Measurements from ENCODE around the gene UBA7. TPM values are rescaled to one million over a fixed set of nuclear protein-coding genes. Genes with fewer than 3 reads are reported as not detected.

Gene UBA7
- total and polyA plus RNA-seq, 7 donors = 3.3 to 10.4 (median 4.9) TPM

GRCh38 chr3:49791571-49791970 lies 22.2 kb downstream of the UBA7 start:
- 86 to 93% (median 87%) methylated on average over 4 of the region's 4 CpGs for WGBS, 3 donors
- no peaks in the 10 kb centered on the region for H3K36me3 ChIP-seq (ENCODE audit: insufficient read depth in 1 of 2, low read depth in 1 of 2)

DNA sequence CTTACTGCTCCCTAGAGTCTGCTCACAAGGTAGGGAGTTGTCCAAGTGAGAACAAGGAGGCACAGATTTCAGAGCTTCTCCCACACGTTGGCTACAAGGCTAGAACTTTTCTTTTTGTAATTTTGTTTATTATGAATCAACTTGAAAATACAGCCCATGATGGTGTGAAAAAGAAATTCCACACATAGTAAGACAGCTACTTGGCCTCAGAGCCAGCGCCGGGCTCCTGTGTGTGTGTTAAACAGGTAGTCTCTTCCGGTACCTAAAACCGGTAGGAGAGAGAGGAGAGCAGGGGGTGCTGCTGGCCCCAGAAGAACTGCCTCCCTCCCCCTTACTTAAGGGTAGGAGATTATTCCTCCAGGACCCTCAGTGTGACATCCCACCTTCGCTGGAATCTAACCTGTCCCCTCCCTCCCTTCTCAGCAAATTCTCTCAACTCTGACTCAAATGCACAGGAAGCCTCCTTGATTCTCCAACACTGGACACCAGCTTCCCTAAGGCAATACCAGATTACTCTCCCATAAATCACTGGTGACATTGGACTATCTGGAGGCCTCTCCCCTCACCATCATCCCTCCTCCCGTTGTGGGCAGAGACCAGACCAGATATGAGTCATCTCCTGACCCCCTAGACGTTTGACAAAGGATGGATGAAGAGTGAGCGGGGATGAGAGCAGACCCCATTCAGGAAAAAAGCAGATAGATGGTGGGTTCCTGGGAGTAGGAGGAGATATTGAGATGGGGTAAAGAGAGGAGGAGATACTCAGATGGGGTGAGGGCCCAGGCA lies 22.9 kb downstream of the UBA7 start:
- no peak overlapping the region for H3K4me3 ChIP-seq

More at GRCh38 chr3:49791571-49791970, 22.2 kb downstream of the UBA7 start:
- H3K4me3 ChIP-seq = no peak overlapping the region
- H3K27ac ChIP-seq = no peak overlapping the region
- peaks cover 5% of the 10 kb centered on the region for H3K4me1 ChIP-seq
- TF ChIP-seq, protein P1, sequence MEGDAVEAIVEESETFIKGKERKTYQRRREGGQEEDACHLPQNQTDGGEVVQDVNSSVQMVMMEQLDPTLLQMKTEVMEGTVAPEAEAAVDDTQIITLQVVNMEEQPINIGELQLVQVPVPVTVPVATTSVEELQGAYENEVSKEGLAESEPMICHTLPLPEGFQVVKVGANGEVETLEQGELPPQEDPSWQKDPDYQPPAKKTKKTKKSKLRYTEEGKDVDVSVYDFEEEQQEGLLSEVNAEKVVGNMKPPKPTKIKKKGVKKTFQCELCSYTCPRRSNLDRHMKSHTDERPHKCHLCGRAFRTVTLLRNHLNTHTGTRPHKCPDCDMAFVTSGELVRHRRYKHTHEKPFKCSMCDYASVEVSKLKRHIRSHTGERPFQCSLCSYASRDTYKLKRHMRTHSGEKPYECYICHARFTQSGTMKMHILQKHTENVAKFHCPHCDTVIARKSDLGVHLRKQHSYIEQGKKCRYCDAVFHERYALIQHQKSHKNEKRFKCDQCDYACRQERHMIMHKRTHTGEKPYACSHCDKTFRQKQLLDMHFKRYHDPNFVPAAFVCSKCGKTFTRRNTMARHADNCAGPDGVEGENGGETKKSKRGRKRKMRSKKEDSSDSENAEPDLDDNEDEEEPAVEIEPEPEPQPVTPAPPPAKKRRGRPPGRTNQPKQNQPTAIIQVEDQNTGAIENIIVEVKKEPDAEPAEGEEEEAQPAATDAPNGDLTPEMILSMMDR (IDR thresholded peaks at IDR 0.05) = no peak
- ATAC-seq (no peak), DNase-seq (no peak)
- intact Hi-C loops (cut with DNase I) = no loop called here
- H3K9me3 ChIP-seq = no peaks in the 10 kb centered on the region
- no peaks in the 10 kb centered on the region for H3K27me3 ChIP-seq (ENCODE audit: insufficient read depth in 3 of 3, low read length in 2 of 3)

GRCh38 chr3:49788056-49788455 lies 25.7 kb downstream of the UBA7 start:
- Histone ChIP-seq H3K4me1 (peaks cover 19% of the 10 kb centered on the region), H3K27ac (no peak overlapping the region), H3K36me3 (ENCODE audit: insufficient read depth in 1 of 2, low read depth in 1 of 2) (peaks cover 0 to 17% of the 10 kb centered on the region in 2 donors), H3K4me3 (no peak overlapping the region), H3K9me3 (no peaks in the 10 kb centered on the region), H3K27me3 (ENCODE audit: insufficient read depth in 3 of 3, low read length in 2 of 3) (no peaks in the 10 kb centered on the region)
- 92 to 100% (median 98%) methylated on average over 2 of the region's 2 CpGs for WGBS, 3 donors
- TF ChIP-seq, protein P1 (IDR thresholded peaks at IDR 0.05) = no peak
- no peak for ATAC-seq
- DNase-seq = no peak
- intact Hi-C loops (cut with DNase I) = no loop called here

More for the DNA sequence above, 22.9 kb downstream of the UBA7 start:
- H3K36me3 ChIP-seq (ENCODE audit: insufficient read depth in 1 of 2, low read depth in 1 of 2) = no peaks in the 10 kb centered on the region
- ATAC-seq (no peak), DNase-seq (no peak)
- 65 to 68% (median 67%) methylated on average over 9 of the region's 9 CpGs for WGBS, 3 donors
- no peaks in the 10 kb centered on the region for H3K9me3 ChIP-seq
- H3K4me1 ChIP-seq = peaks cover 5% of the 10 kb centered on the region
- TF ChIP-seq, protein P1 (IDR thresholded peaks at IDR 0.05) = no peak
- no peak overlapping the region for H3K27ac ChIP-seq
- intact Hi-C loops (cut with DNase I) = no loop called here
- no peaks in the 10 kb centered on the region for H3K27me3 ChIP-seq (ENCODE audit: insufficient read depth in 3 of 3, low read length in 2 of 3)

DNA sequence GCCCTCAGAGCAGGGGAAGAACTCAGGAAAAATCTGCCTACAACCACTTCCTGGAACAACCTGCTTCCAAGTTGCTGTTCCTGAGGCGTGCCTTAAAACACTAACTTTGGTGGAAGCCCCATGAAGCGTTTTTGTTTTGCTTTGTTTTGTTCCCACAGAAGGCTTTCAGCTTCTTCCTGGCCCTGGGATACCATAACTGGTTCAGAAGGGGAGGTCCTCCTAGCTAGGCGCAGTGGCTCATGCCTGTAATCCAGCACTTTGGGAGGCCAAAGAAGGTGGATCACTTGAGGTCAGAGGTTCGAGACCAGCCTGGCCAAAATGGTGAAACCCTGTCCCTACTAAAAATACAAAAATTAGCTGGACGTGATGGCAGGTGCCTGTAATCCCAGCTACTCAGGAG lies 26.2 kb downstream of the UBA7 start:
- Histone ChIP-seq H3K27me3 (ENCODE audit: insufficient read depth in 3 of 3, low read length in 2 of 3) (no peaks in the 10 kb centered on the region), H3K9me3 (no peaks in the 10 kb centered on the region), H3K4me1 (peaks cover 19% of the 10 kb centered on the region), H3K36me3 (ENCODE audit: insufficient read depth in 1 of 2, low read depth in 1 of 2) (peaks cover 0 to 19% of the 10 kb centered on the region in 2 donors), H3K27ac (peak overlapping the region; percentile 96), H3K4me3 (no peak overlapping the region)
- TF ChIP-seq, protein P1 (IDR thresholded peaks at IDR 0.05) = no peak
- intact Hi-C loops (cut with DNase I) = no loop called here
- ATAC-seq = no peak
- DNase-seq = no peak
- 81 to 89% (median 85%) methylated on average over 5 of the region's 5 CpGs for WGBS, 3 donors

- H3K27ac ChIP-seq = peak overlapping the region; percentile 96
- no peaks in the 10 kb centered on the region for H3K27me3 ChIP-seq (ENCODE audit: insufficient read depth in 3 of 3, low read length in 2 of 3)
- H3K9me3 ChIP-seq = no peaks in the 10 kb centered on the region
- DNase-seq (no peak), ATAC-seq (no peak)
- peaks cover 0 to 23% of the 10 kb centered on the region in 2 donors for H3K36me3 ChIP-seq (ENCODE audit: insufficient read depth in 1 of 2, low read depth in 1 of 2)
- H3K4me3 ChIP-seq = peak overlapping the region; percentile 96
- WGBS, 3 donors = 66 to 72% (median 70%) methylated on average over 3 of the region's 3 CpGs
- peaks cover 19% of the 10 kb centered on the region for H3K4me1 ChIP-seq
- TF ChIP-seq, protein P1 (IDR thresholded peaks at IDR 0.05) = no peak
- intact Hi-C loops (cut with DNase I) = no loop called here
Observed at GRCh38 chr3:49787182-49787464, 26.6 kb downstream of the UBA7 start.

All from psoas muscle (tissue), 8 donors.